Hepatocyte (in vitro differentiated cells): ENCODE results near the gene HOXC6.

Experiments used
- CTCF ChIP-seq: fragments of 200-600 bp; sonication (generic); IDR thresholded peaks from 2 replicates; pipeline ENCODE4 v1.5.1; 2016; ENCODE audit warnings: antibody characterized with exemption, mild to moderate bottlenecking; ENCODE audit not compliant: poor library complexity
- EZH2 ChIP-seq: fragments of 200-600 bp; sonication (generic); IDR thresholded peaks from 2 replicates; pipeline ENCODE4 v1.6.1; 2016; ENCODE audit warnings: antibody characterized with exemption, mild to moderate bottlenecking, borderline replicate concordance
- EZH2phosphoT487 ChIP-seq: fragments of 200-600 bp; sonication (generic); IDR thresholded peaks from one replicate; pipeline ENCODE4 v1.6.1; 2018; ENCODE audit warnings: antibody characterized with exemption, mild to moderate bottlenecking, low read depth, moderate library complexity; ENCODE audit not compliant: unreplicated experiment, severe bottlenecking

GRCh38 chr12:54001283-54002187 lies 26.7 kb upstream of the HOXC6 start:
- TF ChIP-seq CTCF, result no peak
- no peak for TF ChIP-seq EZH2
- TF ChIP-seq EZH2phosphoT487, result no peak
